ENCODE measurements around the gene SLCO2A1. TPM values are rescaled to one million over a fixed set of nuclear protein-coding genes. Genes with fewer than 3 reads are reported as not detected.

The SLCO2A1 gene
- total and polyA plus RNA-seq, 2 experiments from 2014 or later, result 0.31 to 1.0 TPM

DNA sequence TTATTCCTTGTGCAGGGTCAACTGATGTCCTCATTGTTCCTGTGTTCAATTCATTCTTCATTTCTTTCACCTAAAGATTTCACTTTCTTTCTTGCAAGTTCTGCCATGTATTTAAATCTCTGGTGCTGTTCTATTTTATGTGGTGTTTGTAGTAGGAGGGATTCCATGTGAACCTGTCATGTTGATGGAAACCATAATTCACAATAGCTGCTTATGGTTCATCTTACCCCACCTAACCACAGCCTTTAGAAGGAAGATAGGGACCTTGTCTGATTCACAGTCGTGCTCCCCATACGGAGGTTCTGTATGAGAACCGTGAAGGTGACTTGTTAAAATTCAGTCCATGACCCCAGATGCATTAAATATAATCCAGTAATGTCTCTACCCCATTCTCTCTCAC is 21.9 kb downstream of the SLCO2A1 start:
- Histone ChIP-seq H3K79me2 (replicated peaks; ENCODE audit: insufficient read depth) (no peaks in the 10 kb centered on the region), H3K4me3 (no peak overlapping the region), H4K20me1 (replicated peaks; ENCODE audit: insufficient read depth) (no peaks in the 10 kb centered on the region), H2AFZ (no peak overlapping the region), H3K4me1 (ENCODE audit: insufficient read depth) (no peaks in the 10 kb centered on the region), H3K4me2 (no peak overlapping the region), H3K36me3 (ENCODE audit: insufficient read depth) (no peaks in the 10 kb centered on the region), H3K27me3 (ENCODE audit: insufficient read depth) (no peaks in the 10 kb centered on the region), H3K9me2 (ENCODE audit: insufficient read depth) (no peaks in the 10 kb centered on the region; the same call in 1 of the 2 replicates), H3F3A (replicated peaks; ENCODE audit: low read depth) (no peaks in the 10 kb centered on the region), H3K27ac (ENCODE audit: low read depth) (no peak overlapping the region)
- Mint-ChIP-seq H3K27ac (no peak overlapping the region), H3K27me3 (ENCODE audit: insufficient read depth, low read depth, poor library complexity) (no peaks in the 10 kb centered on the region), H3K4me1 (no peaks in the 10 kb centered on the region; the same call in 2 of the 3 replicates), H3K36me3 (ENCODE audit: low read depth) (no peaks in the 10 kb centered on the region), H3K9me3 (peaks cover 8% of the 10 kb centered on the region), H3K4me3 (no peak overlapping the region)
- ATAC-seq (no peak), DNase-seq (ENCODE audit: low spot score) (no peak)
- TF ChIP-seq STAT1 (IDR thresholded peaks at IDR 0.05; ENCODE audit: unreplicated experiment) (no peak), ZNF114 (CRISPR knock-in tag; IDR thresholded peaks at IDR 0.05) (no peak), NANOG (IDR thresholded peaks at IDR 0.05; ENCODE audit: borderline replicate concordance) (no peak), EZH2phosphoT487 (IDR thresholded peaks at IDR 0.05; ENCODE audit: unreplicated experiment) (no peak), JUNB (IDR thresholded peaks at IDR 0.05; ENCODE audit: unreplicated experiment) (no peak)
- TF ChIP-seq, protein P1, sequence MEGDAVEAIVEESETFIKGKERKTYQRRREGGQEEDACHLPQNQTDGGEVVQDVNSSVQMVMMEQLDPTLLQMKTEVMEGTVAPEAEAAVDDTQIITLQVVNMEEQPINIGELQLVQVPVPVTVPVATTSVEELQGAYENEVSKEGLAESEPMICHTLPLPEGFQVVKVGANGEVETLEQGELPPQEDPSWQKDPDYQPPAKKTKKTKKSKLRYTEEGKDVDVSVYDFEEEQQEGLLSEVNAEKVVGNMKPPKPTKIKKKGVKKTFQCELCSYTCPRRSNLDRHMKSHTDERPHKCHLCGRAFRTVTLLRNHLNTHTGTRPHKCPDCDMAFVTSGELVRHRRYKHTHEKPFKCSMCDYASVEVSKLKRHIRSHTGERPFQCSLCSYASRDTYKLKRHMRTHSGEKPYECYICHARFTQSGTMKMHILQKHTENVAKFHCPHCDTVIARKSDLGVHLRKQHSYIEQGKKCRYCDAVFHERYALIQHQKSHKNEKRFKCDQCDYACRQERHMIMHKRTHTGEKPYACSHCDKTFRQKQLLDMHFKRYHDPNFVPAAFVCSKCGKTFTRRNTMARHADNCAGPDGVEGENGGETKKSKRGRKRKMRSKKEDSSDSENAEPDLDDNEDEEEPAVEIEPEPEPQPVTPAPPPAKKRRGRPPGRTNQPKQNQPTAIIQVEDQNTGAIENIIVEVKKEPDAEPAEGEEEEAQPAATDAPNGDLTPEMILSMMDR (conservative IDR thresholded peaks at IDR 0.05; ENCODE audit: low read depth in 2 of 2), result no peak
- TF ChIP-seq, protein P2, sequence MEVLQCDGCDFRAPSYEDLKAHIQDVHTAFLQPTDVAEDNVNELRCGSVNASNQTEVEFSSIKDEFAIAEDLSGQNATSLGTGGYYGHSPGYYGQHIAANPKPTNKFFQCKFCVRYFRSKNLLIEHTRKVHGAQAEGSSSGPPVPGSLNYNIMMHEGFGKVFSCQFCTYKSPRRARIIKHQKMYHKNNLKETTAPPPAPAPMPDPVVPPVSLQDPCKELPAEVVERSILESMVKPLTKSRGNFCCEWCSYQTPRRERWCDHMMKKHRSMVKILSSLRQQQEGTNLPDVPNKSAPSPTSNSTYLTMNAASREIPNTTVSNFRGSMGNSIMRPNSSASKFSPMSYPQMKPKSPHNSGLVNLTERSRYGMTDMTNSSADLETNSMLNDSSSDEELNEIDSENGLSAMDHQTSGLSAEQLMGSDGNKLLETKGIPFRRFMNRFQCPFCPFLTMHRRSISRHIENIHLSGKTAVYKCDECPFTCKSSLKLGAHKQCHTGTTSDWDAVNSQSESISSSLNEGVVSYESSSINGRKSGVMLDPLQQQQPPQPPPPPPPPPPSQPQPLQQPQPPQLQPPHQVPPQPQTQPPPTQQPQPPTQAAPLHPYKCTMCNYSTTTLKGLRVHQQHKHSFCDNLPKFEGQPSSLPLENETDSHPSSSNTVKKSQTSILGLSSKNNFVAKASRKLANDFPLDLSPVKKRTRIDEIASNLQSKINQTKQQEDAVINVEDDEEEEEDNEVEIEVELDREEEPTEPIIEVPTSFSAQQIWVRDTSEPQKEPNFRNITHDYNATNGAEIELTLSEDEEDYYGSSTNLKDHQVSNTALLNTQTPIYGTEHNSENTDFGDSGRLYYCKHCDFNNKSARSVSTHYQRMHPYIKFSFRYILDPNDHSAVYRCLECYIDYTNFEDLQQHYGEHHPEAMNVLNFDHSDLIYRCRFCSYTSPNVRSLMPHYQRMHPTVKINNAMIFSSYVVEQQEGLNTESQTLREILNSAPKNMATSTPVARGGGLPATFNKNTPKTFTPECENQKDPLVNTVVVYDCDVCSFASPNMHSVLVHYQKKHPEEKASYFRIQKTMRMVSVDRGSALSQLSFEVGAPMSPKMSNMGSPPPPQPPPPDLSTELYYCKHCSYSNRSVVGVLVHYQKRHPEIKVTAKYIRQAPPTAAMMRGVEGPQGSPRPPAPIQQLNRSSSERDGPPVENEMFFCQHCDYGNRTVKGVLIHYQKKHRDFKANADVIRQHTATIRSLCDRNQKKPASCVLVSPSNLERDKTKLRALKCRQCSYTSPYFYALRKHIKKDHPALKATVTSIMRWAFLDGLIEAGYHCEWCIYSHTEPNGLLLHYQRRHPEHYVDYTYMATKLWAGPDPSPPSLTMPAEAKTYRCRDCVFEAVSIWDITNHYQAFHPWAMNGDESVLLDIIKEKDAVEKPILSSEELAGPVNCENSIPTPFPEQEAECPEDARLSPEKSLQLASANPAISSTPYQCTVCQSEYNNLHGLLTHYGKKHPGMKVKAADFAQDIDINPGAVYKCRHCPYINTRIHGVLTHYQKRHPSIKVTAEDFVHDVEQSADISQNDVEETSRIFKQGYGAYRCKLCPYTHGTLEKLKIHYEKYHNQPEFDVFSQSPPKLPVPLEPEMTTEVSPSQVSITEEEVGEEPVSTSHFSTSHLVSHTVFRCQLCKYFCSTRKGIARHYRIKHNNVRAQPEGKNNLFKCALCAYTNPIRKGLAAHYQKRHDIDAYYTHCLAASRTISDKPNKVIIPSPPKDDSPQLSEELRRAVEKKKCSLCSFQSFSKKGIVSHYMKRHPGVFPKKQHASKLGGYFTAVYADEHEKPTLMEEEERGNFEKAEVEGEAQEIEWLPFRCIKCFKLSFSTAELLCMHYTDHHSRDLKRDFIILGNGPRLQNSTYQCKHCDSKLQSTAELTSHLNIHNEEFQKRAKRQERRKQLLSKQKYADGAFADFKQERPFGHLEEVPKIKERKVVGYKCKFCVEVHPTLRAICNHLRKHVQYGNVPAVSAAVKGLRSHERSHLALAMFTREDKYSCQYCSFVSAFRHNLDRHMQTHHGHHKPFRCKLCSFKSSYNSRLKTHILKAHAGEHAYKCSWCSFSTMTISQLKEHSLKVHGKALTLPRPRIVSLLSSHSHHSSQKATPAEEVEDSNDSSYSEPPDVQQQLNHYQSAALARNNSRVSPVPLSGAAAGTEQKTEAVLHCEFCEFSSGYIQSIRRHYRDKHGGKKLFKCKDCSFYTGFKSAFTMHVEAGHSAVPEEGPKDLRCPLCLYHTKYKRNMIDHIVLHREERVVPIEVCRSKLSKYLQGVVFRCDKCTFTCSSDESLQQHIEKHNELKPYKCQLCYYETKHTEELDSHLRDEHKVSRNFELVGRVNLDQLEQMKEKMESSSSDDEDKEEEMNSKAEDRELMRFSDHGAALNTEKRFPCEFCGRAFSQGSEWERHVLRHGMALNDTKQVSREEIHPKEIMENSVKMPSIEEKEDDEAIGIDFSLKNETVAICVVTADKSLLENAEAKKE (CRISPR knock-in tag; IDR thresholded peaks at IDR 0.05), result no peak

Measured in GM23338 (cell line).